Colonic mucosa (tissue), 4 donors: Measurements from ENCODE around the gene STAT5A. TPM values are rescaled to one million over a fixed set of nuclear protein-coding genes. Genes with fewer than 3 reads are reported as not detected.

Experiments used
- DNase-seq: peaks from one replicate; pipeline ENCODE4 v3.0.0-alpha.2; 2020
- H3K27ac ChIP-seq: fragments of 200-600 bp; one replicate; pipeline ENCODE4 v1.8.0; 2021
- H3K27me3 ChIP-seq: fragments of 200-600 bp; one replicate; pipeline ENCODE4 v1.8.0; 2021
- H3K36me3 ChIP-seq: fragments of 200-600 bp; one replicate; pipeline ENCODE4 v1.8.0; 2021
- H3K4me1 ChIP-seq: fragments of 200-600 bp; one replicate; pipeline ENCODE4 v1.8.0; 2021; ENCODE audit warnings: mild to moderate bottlenecking
- H3K4me3 ChIP-seq: fragments of 200-600 bp; one replicate; pipeline ENCODE4 v1.8.0; 2021
- H3K9ac ChIP-seq, 2 donors: one replicate each; pipeline ENCODE4 v1.7.0; 2013; ENCODE audit warnings: control low read depth in 2 of 2, low read depth in 2 of 2, low read length in 2 of 2
- H3K9me3 ChIP-seq: fragments of 200-600 bp; one replicate; pipeline ENCODE4 v1.8.0; 2021
- intact Hi-C: fragments of 100-400 bp; cut with DNase I; formaldehyde crosslinking; loops from one replicate; pipeline ENCODE4 v1.14.1; 2022
- total RNA-seq, 2 donors: library from RNA; stranded (reverse); fragmentation: NEBNext Ultra II Directional in 1 of 2; extraction: Animal tissue kit (Norgen Biotek cat#: 25700) in 1 of 2; gene quantifications; one replicate each; pipeline ENCODE4 v1.2.1, GENCODE V29; 2021
- TF ChIP-seq, protein P1 (sequence below): fragments of 200-600 bp; IDR thresholded peaks from one replicate; pipeline ENCODE4 v1.8.0; 2022; ENCODE audit warnings: antibody characterized with exemption, mild to moderate bottlenecking
- donor health status: healthy.
- donor health status: DM: no; HTN: no; CAD: no.
- donor health status: DM: no; HTN: no; CAD: no.

The STAT5A gene
- total RNA-seq, 2 donors from 2014 or later = 22.0 to 22.4 TPM

DNA sequence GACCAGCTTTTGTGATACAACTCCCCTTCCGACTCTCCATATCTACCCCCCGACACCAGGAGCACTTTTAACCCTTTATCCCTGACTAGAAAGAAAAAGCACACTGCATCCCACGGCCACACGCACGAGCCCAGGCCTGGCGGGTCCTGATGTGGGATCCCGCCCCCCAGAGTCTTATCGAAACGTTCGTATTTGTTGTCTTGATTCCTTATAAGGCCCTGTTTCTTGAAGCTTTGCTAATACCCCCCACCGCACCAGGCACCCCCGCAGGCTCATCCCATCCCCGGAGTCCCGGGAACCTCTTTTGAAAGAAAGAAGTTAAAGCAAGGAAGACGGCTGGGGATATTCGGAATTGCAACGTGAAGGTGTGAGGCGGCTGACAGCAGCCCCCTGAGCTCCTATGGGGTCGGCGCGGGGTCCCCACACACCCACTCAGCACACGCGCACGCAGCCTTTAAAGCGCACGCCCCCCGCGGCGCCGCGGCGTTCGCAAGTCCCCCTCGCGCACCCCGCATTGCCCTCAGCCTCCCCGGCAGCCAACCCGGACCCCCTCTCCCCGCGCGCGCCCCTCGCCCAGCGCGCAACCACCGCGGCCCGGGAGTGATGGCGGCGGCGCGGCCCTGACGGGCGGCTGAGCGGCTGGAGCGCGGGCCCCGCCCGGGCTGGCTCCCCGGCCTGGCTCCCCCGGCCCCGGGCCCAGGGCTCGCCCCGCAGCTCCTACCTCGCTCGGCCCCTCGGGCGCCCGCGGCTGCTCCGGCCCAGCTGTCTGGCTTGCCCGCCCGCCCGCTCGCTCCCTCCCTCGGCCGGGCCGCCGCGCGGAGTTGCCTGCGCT lies 12.6 kb upstream of the STAT5A start:
- Histone ChIP-seq H3K27me3 (no peaks in the 10 kb centered on the region), H3K36me3 (no peaks in the 10 kb centered on the region), H3K4me1 (peaks cover 7% of the 10 kb centered on the region), H3K9ac (peak overlapping the region; percentile 77 to 88), H3K27ac (peak overlapping the region; percentile 70), H3K4me3 (peak overlapping the region; percentile 65), H3K9me3 (no peaks in the 10 kb centered on the region)
- intact Hi-C loops = no loop called here
- peak; percentile 28 for DNase-seq
- TF ChIP-seq, protein P1, sequence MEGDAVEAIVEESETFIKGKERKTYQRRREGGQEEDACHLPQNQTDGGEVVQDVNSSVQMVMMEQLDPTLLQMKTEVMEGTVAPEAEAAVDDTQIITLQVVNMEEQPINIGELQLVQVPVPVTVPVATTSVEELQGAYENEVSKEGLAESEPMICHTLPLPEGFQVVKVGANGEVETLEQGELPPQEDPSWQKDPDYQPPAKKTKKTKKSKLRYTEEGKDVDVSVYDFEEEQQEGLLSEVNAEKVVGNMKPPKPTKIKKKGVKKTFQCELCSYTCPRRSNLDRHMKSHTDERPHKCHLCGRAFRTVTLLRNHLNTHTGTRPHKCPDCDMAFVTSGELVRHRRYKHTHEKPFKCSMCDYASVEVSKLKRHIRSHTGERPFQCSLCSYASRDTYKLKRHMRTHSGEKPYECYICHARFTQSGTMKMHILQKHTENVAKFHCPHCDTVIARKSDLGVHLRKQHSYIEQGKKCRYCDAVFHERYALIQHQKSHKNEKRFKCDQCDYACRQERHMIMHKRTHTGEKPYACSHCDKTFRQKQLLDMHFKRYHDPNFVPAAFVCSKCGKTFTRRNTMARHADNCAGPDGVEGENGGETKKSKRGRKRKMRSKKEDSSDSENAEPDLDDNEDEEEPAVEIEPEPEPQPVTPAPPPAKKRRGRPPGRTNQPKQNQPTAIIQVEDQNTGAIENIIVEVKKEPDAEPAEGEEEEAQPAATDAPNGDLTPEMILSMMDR = no peak

DNA sequence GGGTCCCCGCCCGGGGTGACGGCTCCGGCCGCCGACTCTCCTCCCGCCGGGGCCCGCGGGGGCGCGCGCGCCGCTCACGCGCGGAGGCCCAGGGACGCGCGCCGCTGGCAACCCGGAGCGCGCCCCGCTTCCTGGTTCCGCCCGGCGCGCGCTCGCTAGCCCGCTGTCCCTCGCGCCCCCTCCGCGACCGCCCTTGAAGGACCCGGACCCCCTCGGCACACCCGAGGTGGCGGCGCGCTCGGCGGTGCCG lies 12.0 kb upstream of the STAT5A start, which contains the start of gene STAT5B:
Gene STAT5B (minus strand): TSS at position 33 of the 250 bp plus-strand sequence. CDS start 44,264 bp downstream, outside the sequence.
- peak within 1 kb of the TSS; percentile 77 to 88 for H3K9ac ChIP-seq
- TF ChIP-seq, protein P1 = no peak
- no peaks in the 10 kb centered on the region for H3K36me3 ChIP-seq
- H3K4me3 ChIP-seq = peak within 1 kb of the TSS; percentile 65
- peak; percentile 65 for DNase-seq
- no peaks in the 10 kb centered on the region for H3K27me3 ChIP-seq
- H3K9me3 ChIP-seq = no peaks in the 10 kb centered on the region
- H3K4me1 ChIP-seq = peaks cover 7% of the 10 kb centered on the region
- intact Hi-C loops = no loop called here
- H3K27ac ChIP-seq = peak within 1 kb of the TSS; percentile 76

DNA sequence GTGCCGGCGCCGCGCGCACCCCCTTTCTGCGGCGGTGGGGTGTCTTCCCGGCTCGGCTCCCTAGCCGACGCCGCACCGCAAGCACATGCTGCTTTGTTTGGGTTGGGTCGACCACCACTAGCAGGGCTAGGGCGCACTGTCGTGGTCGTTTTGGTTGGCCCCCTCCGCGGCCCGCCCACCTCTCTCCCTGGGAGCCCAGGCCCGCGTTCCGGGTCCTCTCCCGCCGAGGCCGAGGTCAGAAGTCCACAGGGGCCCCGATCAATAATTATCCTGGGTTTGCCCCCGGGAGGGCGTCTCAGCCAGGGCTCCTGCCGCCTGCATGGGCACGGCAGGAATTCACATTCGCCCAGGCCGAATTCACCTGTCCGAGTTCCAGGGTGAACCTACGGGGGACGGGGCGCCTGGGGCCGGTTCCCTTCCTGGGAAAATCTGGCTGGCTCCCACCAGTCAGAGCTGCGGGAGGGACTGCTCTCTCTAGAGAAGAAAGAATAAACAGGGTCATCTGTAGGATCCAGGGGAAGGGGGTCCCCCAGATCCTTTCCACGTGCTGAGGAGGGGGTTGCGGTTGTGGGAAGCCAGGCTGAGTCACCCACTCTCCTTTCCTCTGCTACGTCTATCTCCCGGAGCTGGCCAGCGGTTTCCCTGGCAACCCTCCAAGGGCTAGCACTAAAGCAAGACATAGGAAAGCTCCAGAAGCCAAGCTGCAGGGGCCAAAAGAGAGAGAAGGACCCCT lies 11.5 kb upstream of the STAT5A start:
- intact Hi-C loops = no loop called here
- Histone ChIP-seq H3K9ac (peak overlapping the region; percentile 67 to 88), H3K36me3 (no peaks in the 10 kb centered on the region), H3K27ac (peak overlapping the region; percentile 76), H3K4me1 (peaks cover 7% of the 10 kb centered on the region), H3K4me3 (peak overlapping the region; percentile 65), H3K27me3 (no peaks in the 10 kb centered on the region), H3K9me3 (no peaks in the 10 kb centered on the region)
- peak; percentile 76 for DNase-seq
- TF ChIP-seq, protein P1 = no peak

DNA sequence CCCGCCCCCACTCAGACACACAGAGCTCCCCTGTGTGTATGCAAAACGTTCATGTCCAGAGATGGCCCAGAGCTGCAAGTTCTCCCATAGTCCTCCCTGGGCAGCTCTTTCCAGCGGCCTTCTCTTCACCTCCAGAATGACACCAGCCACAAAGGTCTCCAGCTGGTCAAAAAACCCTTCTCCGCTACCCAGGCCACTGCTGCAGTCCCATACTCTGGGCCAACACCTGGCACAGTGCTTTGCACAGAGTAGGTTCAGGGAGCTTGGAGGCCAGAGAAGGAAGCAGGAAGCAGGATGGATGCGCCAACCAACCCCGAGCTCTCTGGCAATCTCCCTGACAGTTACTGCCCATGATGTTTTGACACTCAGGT lies 11.0 kb upstream of the STAT5A start:
- H3K9ac ChIP-seq = peak overlapping the region in 1 of 2 donors; percentile 88
- TF ChIP-seq, protein P1 = no peak
- no peaks in the 10 kb centered on the region for H3K36me3 ChIP-seq
- no peaks in the 10 kb centered on the region for H3K9me3 ChIP-seq
- H3K4me1 ChIP-seq = peaks cover 7% of the 10 kb centered on the region
- peak; percentile 47 for DNase-seq
- H3K4me3 ChIP-seq = no peak overlapping the region
- H3K27ac ChIP-seq = peak overlapping the region; percentile 76
- intact Hi-C loops = no loop called here
- no peaks in the 10 kb centered on the region for H3K27me3 ChIP-seq

DNA sequence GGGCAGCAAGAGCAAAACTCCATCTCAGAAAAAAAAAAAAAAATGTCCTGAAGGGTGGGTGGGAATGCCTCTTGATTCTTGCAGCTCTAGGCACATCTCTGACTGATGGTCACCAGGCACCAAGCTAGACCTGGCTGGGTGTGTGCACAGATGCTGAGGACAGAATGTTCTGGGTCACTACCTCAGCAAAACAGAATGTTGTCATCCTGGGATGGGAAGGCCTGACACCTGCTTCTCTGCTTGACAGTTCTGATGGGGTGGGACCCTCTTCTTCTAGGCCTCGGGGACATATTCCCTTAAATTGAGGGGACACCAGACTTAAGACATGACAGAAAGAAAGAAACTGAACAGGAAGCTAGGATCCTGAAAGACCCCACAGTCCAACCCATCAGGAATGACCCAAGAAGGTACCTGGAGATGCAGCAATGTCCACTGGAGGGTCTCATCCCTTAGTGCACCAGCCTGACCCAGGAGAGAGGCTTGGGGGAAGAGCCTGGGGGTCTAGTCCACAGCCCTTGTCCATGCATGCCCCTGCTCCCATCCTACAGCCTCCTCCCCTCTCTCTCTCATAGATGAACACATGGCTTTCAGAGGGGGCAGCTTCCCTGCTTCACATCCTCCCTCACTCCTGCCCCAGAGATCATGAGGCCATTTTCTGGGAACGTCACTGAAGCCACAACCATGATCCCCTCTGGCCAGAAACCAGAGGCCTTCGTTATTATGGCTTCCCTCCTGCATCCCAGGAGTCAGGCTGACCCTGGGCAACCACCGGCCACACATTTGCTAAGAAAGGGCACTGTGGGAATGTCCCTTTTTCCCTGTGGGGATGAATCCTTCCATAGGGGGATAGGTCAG lies 8.3 kb upstream of the STAT5A start:
- intact Hi-C loops = no loop called here
- no peak overlapping the region for H3K4me3 ChIP-seq
- no peak overlapping the region for H3K27ac ChIP-seq
- H3K9me3 ChIP-seq = no peaks in the 10 kb centered on the region
- TF ChIP-seq, protein P1 = no peak
- H3K36me3 ChIP-seq = no peaks in the 10 kb centered on the region
- H3K4me1 ChIP-seq = no peaks in the 10 kb centered on the region
- no peaks in the 10 kb centered on the region for H3K27me3 ChIP-seq
- DNase-seq = no peak
- no peak overlapping the region for H3K9ac ChIP-seq
